Myocyte (in vitro differentiated cells): ENCODE data around the gene CDH15. TPM values are rescaled to one million over a fixed set of nuclear protein-coding genes. Genes with fewer than 3 reads are reported as not detected.
"Not testable (repeated sequence)": the region's sequence is repeated elsewhere in the genome, so short reads cannot be mapped to it uniquely, and the experiment has no call there.

Experiments used
- DNase-seq: peaks from one replicate; pipeline ENCODE4 v3.0.0-alpha.2; 2012; ENCODE audit warnings: low read depth
- total RNA-seq: library from RNA; depleted of rRNA; stranded (reverse); fragments of >200 nt; gene quantifications from 2 replicates; pipeline ENCODE4 v1.2.3, GENCODE V29; 2014

CDH15 gene
- total RNA-seq, 1 donor from 2014 or later, result 251 TPM

DNA sequence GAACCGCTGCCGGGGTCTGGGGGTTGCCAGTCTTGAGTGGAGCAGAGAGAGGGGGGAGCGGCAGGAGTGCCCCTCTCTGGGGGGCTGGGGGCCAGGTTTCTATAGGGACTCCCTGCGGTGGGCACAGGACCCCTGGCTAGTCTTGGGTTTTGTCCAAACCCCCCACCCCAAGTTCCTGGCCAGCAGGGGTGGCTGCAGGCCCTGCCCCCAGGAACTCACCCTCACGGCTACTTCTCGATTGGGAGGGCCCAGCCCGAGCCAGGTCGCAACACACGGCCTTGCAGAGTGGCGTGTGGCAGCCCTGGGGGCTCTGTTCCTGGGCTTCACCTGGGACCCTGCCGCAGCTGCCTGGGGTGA is 601 bp downstream of the CDH15 start:
- DNase-seq, result no peak

DNA sequence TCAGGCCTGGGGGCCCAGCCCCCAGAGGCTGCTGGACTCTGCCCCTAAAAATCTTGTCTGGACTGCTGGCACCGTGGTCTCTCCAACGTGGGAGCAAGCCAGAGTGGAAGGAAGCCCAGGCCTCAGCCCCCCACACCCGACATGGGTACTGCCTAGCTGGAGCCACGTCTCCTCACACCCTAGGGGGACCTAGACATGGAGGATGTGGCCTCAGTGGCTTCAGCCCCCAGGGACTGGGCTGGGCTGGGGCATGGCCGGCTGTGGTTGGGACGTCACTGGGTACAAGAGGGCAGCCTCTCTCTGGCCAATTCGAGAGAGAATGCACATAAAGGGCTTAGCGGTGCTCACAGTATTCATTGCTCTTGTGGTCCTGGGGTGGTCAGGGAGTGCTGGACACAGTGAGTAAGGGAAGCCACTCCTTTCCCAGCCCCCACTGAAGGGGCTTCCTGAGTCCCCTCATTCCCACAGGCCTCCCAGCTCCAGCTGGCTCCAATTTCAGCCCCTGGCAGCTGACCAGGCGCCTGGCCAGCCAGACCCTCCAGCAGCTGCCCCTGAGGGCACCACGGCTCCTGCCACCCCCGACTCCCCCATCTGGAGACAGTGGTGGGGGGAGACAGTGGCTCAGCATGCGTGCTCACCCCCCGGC is 1.1 kb downstream of the CDH15 start:
- peak; percentile 96 for DNase-seq

DNA sequence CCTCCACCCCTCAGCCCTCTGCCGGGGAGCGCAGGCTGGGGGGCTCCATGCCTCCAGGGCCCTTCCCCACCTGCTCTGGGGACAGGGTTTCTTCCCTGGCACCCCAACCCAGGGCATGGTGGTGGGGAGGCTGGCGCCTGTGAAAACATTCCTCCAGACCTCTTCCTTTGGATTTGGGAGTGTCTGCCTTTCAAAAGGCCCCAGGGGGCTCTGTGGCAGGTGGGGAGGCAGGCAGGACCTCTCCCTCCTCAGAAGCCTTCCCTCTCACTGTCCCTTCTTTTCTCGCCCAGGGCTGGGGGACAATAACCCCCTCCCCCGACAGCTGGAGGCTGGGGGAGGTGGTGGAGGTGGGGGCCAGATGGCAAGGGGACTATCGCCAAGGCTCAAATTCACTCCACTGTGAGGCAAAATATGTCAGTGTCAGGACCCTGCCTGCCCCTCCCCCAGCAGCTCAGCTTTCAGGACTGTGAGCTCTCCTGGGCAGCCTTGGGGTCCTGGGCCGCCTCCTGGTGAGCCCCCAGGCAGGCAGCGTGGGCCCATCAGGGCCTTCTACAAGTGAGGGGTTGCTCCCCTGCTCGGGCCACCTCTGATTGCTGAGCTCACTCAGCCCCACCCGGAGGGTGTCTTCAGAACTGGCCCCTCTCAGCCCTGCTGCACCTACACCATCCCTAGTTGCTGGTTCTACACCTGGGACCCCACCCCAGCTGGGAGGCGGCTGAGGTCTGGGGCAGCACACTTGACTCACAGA is 1.8 kb downstream of the CDH15 start:
- peak; percentile 63 for DNase-seq

DNA sequence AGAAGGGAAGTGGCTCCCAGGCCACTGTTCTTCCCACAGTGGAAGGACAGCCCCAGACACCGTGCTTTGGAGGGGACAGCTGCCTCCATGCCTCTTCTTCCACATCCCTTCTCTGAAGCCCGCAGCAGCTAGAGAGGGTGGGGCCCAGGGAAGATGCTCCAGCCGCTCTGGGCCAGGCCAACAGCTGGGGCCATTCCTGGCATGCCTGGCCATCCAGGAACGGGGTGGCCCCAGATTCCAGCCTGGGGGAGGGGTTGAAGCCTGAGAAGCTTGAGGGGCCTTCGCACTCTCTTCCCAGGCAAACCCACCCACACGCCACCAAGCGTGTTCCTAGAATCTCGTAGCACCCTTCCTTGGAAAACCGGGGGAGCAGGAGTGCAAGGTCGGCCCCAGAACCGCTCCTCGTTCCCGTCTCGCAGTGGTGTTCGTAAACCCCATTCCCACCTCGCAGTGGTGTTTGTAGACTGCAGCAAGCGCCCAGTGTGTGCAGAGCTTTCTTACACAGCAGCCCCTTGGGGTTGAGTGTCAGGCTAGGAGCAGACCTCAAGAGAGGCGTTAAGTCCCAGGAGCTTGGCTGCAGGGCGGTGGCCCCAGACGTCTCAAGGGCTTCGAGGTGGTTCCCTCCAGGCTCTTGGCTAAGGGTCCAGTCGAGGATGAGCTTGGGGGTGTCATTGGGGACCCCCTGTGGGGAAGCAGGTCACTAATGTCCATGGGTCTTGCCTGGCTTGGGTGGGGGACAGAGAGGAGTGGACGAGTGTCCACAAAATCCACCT is 2.7 kb downstream of the CDH15 start:
- peak; percentile 96 for DNase-seq

GRCh38 chr16:89174877-89175276 is 3.3 kb downstream of the CDH15 start:
- DNase-seq, result peak; percentile 98

DNA sequence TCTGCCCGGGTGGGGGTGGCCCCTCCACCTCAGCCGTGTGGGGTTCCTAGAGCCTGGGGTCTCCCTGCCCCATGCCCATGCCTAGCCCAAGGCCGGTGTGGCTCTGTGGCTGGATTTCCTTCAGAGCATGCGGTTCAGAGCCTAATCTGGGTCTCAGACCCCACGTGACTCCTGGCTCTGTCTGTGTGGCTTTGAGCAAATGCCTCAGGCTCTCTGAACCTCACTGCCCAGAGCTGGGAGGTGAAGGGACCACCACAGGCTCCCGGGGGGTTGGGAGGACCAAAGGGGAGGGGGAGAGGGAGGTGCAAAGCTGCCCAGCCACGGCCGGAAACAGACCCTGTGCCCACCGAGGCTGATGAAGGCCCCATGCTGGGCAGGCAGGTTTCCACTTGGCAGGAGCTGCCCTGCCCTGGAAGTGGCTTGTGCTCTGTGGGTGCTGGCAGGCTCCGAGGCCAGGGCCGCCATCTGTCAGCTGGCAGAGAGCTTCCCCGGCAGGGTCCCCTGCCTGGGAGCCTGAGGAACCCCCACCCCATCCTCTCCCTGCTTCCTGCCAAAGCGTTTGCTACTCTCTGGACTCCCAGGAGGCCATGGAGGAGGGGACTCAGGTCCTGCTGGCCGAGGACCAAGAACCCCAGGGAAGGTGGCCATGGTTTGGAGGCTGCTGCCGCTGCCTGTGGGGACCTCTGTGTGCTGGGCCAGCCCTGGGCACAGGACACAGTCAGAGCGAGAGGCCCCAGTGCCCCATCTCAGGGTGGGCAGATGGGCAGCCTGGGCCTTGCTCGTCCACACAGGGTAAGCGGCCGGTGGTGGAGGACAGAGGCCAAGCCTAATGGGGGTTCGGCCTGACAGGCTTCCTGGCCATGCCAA is 4.0 kb downstream of the CDH15 start:
- DNase-seq, result peak; percentile 90

- peak; percentile 74 for DNase-seq
Measured at GRCh38 chr16:89176147-89176690, 4.7 kb downstream of the CDH15 start.

DNA sequence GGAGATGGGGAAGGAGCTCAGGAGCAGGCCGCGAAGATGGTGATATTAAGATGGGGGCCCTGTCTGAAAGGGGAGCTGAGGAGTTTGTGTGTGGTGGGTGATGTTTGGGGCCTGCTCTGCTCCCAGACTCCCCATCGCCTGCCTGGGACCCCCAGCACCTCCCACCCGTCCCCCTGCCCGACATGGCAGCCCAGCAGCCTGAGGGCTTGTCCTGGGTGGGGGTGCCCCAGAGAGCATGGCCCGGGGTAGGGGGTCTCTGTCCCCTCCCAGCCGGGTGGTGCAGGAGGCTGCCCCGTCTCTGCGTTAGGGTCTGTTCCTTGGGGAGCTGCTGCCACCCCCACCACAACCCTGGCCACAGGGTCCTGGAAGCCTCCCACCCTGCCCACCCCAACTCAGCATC is 5.2 kb downstream of the CDH15 start:
- DNase-seq, result no peak

DNA sequence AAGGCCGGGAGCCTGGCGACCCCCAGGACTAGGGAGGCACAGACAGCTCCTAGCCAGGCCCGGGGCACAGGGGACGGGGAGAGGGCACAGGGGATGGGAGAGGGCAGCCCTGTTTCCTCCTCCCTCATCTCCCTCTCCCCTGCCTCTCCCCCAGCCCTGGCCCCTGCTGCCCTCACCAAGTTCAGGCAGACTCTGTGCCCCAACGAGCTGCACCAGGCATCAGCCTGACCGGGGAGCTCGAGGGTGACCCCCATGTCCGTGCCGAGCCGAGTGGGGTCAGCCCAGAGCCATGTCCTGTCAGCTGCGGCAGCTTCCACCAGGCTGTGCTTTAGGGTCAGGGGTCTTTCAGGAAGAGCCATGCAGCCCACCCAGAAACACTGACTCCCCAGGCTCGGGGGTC is 6.0 kb downstream of the CDH15 start:
- DNase-seq, result no peak

GRCh38 chr16:89178453-89179147 is 7.1 kb downstream of the CDH15 start:
- peak; percentile 68 for DNase-seq

DNA sequence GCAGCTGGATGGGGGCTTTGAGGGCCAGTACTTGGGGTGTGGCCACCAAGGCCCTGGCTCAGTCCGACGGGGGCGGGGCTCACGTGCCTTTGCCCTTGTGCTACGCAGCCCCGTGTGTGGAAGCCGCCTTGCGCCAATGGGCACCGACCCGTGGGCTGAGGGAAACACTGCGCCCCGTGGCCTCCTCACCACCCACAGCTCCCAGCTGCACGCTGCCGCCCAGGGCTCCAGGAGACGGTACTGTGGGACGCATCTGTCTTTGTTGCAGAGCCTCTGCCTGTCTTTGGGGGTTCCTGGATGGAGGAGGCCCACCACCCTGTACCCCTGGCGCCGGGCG is 7.6 kb downstream of the CDH15 start:
- no peak for DNase-seq

DNA sequence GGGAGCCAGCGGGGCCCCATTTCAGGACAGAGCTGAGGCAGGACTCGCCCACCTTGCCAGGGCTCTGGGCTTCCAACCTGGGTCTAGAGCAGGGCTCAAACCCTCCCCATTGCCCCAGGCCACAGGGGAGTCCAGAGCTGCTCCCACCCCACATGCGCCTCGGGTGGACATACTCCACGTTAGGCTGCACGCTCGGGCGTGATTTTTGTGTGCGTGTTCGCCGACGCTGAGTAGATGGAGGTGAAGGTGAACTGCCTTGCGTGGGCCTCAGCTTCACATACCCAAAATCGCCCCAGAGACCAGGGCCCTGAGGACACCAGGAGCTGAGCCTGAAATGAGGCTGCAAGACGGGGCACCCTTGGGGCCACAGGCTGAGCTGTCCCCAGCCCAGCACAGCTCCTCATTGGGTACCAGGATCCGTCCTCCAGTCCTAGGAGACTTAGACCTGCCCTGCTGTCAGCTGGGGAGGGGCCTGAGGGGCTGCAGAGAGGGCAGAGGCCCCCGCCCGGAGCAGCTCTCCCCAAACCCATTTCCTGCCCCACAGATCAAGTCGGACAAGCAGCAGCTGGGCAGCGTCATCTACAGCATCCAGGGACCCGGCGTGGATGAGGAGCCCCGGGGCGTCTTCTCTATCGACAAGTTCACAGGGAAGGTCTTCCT is 8.2 kb downstream of the CDH15 start:
- no peak for DNase-seq

- no peak for DNase-seq
Measured at GRCh38 chr16:89183463-89183862, 11.9 kb downstream of the CDH15 start.

DNA sequence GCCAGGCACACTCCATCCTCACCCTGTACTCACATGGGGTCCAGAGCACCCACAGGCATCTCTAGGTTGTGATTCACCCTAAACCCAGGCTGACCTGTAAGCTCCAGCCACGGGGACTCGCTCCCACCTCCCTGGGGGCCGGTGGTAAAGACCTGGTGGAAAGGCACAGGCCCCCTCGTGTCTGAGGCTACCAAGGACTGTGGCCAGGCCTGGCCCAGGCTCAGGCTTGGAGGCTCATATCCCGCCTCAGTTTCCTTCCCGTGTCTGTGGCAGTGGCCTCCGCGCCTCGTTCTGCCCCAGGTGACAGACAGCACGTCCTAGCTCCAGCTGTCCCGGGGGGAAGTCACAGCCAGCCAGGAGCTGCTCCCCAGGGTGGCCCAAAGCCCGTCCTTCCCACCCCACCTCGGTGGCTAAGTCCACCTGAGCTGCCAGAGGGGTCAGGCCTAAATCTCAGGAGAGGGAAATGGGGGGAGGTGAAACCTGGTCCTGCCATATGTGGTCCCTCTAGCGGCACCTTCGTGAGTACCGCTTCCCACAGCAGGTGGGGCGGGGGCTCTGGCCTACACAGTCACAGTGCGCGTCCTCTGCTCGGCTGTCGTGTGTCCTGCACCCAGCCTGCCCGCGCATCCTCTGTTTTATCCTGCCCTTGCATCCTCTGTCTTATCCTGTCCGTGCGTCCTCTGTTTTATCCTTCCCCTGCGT is 12.6 kb downstream of the CDH15 start:
- DNase-seq, result no peak

DNA sequence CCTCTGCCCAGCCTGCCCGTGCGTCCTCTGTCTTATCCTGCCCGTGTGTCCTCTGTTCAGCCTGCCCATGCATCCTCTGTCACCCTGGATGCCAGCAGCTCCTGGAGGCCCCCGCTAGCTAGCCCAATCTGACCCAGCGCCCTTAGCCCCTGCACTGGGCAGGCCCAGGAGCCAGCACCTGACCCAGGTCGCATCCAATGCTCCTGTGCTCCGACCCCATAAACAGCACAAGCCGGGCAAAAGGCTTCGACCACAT is 13.1 kb downstream of the CDH15 start:
- no peak for DNase-seq

GRCh38 chr16:89184933-89185794 is 13.6 kb downstream of the CDH15 start:
- DNase-seq, result peak; percentile 22

- not testable (repeated sequence) for DNase-seq
Measured at GRCh38 chr16:89185887-89186592, 14.5 kb downstream of the CDH15 start.

DNA sequence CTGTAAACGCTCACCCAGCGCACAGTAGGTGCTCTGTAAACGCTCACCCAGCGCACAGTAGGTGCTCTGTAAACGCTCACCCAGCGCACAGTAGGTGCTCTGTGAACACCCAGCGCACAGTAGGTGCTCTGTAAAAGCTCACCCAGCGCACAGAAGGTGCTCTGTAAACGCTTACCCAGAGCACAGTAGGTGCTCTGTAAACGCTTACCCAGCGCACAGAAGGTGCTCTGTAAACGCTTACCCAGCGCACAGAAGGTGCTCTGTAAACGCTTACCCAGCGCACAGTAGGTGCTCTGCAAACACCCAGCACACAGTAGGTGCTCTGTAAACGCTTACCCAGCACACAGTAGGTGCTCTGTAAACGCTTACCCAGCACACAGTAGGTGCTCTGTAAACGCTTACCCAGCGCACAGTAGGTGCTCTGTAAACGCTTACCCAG is 15.1 kb downstream of the CDH15 start:
- DNase-seq, result not testable (repeated sequence)
